ENCODE measurements around the gene FAM167B.
"Not testable (repeated sequence)": the region's sequence is repeated elsewhere in the genome, so short reads cannot be mapped to it uniquely, and the experiment has no call there.

FAM167B gene

DNA sequence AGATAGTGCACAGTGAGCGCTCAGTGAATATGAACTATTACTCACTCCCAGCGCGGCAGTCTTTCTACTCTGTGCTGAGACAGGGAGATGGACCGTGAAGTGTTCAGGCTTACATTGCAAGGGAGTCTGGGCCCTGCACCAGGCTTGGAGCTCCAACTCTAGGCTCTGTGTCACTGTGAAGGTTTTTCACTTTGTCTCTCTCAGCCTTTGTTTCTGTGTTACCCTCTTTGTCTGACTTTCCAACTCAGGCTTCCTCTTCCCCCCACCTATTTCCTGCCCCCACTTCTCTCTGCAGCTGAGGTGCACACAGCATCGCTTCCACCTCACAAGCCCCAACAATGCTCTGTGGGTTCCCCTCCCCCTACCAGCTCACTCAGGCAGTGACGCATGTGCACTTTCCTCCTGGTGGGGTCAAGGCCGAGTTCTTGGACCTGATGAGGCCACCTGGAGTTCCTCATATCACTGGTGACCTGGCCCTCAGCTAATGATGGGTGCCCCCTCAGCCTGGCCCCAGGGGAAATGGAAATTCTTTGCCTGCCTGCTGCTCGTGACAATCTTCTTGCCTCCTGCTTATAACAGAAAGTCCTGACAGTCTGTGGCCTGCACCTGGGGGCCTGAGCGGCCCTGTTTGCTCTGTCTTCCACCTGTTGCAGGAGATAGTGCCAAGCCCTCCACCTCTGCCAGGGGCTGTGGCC is 3.0 kb downstream of the FAM167B start:
- Histone ChIP-seq H3K36me3 (ENCODE audit: control insufficient read depth, low read depth, low read length) (no peaks in the 10 kb centered on the region), H3K9me3 (ENCODE audit: control insufficient read depth, low read depth, low read length) (no peaks in the 10 kb centered on the region), H3K27ac (ENCODE audit: low read length) (no peak overlapping the region), H3K4me1 (ENCODE audit: control insufficient read depth, low read depth, low read length) (no peaks in the 10 kb centered on the region), H3K27me3 (ENCODE audit: control insufficient read depth, insufficient read depth, low read length) (no peaks in the 10 kb centered on the region), H3K4me3 (ENCODE audit: low read length) (no peak overlapping the region), H3K9ac (ENCODE audit: low read length) (no peak overlapping the region)

DNA sequence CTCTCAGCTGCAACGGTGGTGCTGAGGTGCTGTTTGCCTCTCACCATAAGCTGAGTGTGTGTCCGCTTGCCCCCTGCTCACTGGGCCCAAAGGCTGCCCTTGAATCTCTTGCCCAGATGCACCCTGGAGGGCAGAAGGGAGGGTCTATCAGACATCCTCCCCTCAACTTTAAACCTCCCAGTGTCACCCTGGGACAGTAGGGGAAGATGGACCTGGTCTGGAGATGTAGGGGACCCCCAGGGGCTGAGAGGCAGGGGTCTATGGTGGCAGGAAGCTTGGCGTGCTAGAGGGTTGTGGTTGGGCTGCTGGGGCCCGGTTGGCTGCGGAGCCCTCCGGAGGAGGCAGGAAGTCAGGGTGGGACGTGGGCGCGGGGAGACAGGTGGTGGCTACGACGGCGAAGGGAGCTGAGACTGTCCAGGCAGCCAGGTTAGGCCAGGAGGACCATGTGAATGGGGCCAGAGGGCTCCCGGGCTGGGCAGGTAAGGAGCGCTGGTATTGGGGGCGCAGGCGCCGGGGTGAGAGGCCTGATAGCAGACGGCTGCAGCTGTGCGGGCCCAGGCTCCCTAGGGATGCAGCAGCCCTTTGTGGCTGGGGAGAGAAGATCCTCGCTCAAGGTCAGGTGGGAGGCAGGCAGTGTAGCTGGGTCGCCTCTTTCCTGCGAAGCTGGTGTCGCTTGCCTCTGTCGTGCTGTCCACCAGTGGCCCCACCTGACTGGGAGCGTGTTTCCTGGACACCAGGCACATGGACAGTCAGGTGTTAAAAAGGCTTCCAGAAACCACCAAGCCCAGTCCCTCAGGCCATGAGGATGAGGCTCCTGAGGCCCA is 4.1 kb downstream of the FAM167B start, which contains the start of gene LCK:
TSS of gene LCK (plus strand) at position 373 of the 824 bp plus-strand sequence. CDS start 23,065 bp downstream, outside the sequence.
- Histone ChIP-seq H3K27me3 (ENCODE audit: control insufficient read depth, insufficient read depth, low read length) (no peaks in the 10 kb centered on the region), H3K9ac (ENCODE audit: low read length) (no peak within 1 kb of the TSS), H3K4me1 (ENCODE audit: control insufficient read depth, low read depth, low read length) (no peaks in the 10 kb centered on the region), H3K4me3 (ENCODE audit: low read length) (no peak within 1 kb of the TSS), H3K27ac (ENCODE audit: low read length) (no peak within 1 kb of the TSS), H3K9me3 (ENCODE audit: control insufficient read depth, low read depth, low read length) (no peaks in the 10 kb centered on the region), H3K36me3 (ENCODE audit: control insufficient read depth, low read depth, low read length) (no peaks in the 10 kb centered on the region)

DNA sequence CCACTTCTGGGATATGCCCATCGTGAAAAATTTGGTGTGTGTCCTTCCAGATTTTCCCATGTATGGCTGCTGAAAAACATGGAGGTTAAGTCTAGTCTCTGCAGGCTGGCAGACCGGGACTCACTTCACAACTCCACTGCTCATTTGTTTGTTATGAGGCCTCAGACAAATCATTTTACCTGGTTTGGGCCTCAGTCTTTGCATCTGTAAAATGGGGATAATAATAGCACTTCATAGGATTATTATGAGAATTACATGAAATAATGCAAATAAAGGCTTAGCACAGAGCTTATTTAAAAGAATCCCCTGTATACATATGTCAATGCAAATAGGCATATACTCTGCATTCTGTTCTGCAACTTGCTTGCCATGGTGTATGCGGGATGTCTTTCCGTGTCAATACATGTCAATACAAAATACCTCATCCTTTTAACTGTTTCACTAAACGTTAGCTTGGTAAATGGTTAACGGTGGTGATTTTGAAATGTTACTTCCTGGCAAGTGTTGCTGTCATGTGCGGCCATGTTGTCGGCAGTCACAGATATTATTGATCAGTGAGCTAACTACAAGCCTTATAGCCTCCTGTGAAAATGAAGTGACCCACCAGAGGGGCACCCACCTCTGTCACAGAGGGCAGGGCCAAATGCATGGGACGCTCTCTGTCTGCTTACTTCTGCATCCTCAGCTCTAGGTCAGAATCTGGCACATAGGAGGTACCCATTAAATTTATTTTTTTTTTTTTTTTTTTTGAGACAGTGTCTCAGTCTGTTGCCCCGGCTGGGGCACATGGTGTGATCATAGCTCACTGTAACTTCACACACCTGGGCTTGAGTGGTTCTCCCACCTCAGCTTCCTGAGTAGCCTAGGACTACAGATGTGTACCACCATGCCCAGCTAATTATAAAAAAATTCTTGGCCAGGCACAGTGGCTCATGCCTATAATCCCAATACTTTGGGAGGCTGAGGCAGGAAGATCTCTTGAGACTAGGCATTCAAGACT is 8.3 kb downstream of the FAM167B start:
- Histone ChIP-seq H3K4me1 (ENCODE audit: control insufficient read depth, low read depth, low read length) (no peaks in the 10 kb centered on the region), H3K27me3 (ENCODE audit: control insufficient read depth, insufficient read depth, low read length) (no peaks in the 10 kb centered on the region), H3K9me3 (ENCODE audit: control insufficient read depth, low read depth, low read length) (no peaks in the 10 kb centered on the region), H3K27ac (ENCODE audit: low read length) (no peak overlapping the region), H3K4me3 (ENCODE audit: low read length) (no peak overlapping the region), H3K36me3 (ENCODE audit: control insufficient read depth, low read depth, low read length) (no peaks in the 10 kb centered on the region), H3K9ac (ENCODE audit: low read length) (no peak overlapping the region)

DNA sequence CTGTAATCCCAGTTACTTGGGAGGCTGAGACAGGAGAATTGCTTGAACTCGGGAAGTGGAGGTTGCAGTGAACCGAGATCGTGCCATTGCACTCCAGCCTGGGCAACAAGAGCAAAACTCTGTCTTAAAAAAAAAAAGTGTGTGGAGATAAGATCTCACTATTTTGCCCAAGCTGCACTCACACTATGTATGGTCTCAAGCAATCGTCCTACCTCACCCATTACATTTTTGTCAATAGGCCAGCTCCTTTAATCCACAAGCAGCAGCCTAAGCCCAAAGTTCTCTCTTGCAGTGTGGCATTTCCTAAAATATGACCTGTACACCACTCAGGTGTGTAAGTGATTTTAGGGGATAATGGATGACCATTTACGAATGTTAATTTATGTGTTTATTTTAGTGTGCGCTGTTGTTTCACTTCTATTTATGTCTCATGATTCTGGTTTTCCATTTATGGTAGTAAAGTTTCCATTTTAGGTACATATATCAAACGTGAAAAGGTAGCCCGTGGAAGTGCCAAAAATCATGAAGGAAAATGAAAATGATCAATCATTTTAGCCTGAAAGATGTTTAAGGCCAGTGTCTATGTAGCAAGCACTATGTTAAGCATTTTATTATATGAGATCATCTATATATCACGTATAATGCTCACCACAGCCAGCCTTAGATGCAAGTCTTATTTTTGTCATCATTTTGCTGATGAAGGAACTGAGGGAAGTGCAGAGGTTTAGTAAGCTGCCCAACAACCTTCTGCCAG is 9.6 kb downstream of the FAM167B start:
- Histone ChIP-seq H3K9me3 (ENCODE audit: control insufficient read depth, low read depth, low read length) (no peaks in the 10 kb centered on the region), H3K27me3 (ENCODE audit: control insufficient read depth, insufficient read depth, low read length) (no peaks in the 10 kb centered on the region), H3K36me3 (ENCODE audit: control insufficient read depth, low read depth, low read length) (no peaks in the 10 kb centered on the region), H3K27ac (ENCODE audit: low read length) (no peak overlapping the region), H3K9ac (ENCODE audit: low read length) (no peak overlapping the region), H3K4me3 (ENCODE audit: low read length) (no peak overlapping the region), H3K4me1 (ENCODE audit: control insufficient read depth, low read depth, low read length) (no peaks in the 10 kb centered on the region)

DNA sequence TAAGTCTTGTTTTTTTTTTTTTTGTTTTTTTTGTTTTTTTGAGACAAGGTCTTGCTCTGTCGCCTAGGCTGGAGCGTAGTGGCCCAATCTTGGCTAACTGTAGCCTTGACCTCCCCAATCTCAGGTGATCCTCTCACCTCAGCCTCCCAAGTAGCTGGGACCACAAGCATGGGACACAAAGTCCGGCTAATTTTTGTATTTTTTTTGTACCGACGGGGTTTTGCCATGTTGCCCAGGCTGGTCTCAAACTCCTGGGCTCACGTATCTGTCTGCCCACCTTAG is 10.1 kb downstream of the FAM167B start:
- Histone ChIP-seq H3K9me3 (ENCODE audit: control insufficient read depth, low read depth, low read length) (no peaks in the 10 kb centered on the region), H3K4me3 (ENCODE audit: low read length) (no peak overlapping the region), H3K9ac (ENCODE audit: low read length) (no peak overlapping the region), H3K27me3 (ENCODE audit: control insufficient read depth, insufficient read depth, low read length) (no peaks in the 10 kb centered on the region), H3K27ac (ENCODE audit: low read length) (no peak overlapping the region), H3K4me1 (ENCODE audit: control insufficient read depth, low read depth, low read length) (no peaks in the 10 kb centered on the region), H3K36me3 (ENCODE audit: control insufficient read depth, low read depth, low read length) (no peaks in the 10 kb centered on the region)

DNA sequence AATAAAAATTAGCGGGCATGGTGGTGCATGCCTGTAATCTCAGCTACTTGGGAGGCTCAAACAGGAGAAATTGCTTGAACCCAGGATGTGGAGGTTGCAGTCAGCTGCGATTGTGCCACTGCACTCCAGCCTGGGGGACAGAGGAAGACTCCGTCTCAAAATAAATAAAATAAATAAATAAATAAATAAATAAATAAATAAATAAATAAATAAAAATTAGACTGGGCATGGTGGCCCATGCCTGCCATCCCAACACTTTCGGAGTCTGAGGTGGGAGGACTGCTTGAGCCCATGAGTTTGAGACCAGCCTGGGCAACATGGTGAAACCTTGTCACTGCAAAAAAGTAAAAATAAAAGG is 16.2 kb downstream of the FAM167B start:
- H3K4me1 ChIP-seq (ENCODE audit: control insufficient read depth, low read depth, low read length); H3K9ac ChIP-seq (ENCODE audit: low read length); H3K4me3 ChIP-seq (ENCODE audit: low read length); H3K9me3 ChIP-seq (ENCODE audit: control insufficient read depth, low read depth, low read length); H3K27ac ChIP-seq (ENCODE audit: low read length); H3K36me3 ChIP-seq (ENCODE audit: control insufficient read depth, low read depth, low read length); H3K27me3 ChIP-seq (ENCODE audit: control insufficient read depth, insufficient read depth, low read length): not testable (repeated sequence)

DNA sequence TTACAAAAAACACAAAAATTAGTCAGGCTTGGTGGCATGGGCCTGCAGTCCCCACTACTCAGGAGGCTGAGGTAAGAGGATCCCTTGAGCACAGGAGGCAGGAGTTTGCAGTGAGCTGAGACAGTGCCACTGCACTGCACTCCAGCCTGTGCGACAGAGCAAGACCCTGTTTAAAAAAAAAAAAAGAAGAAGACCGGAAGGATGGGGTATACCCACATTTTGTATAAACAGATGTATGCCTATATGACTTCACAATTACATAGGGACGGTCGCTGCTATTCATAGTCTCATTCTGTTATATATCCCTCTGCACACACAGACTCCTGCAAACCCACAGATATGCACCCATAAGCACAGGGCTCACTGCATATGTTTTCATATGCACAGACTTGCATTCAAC is 16.7 kb downstream of the FAM167B start:
- Histone ChIP-seq H3K9me3 (ENCODE audit: control insufficient read depth, low read depth, low read length) (no peaks in the 10 kb centered on the region), H3K9ac (ENCODE audit: low read length) (no peak overlapping the region), H3K36me3 (ENCODE audit: control insufficient read depth, low read depth, low read length) (no peaks in the 10 kb centered on the region), H3K4me1 (ENCODE audit: control insufficient read depth, low read depth, low read length) (no peaks in the 10 kb centered on the region), H3K27me3 (ENCODE audit: control insufficient read depth, insufficient read depth, low read length) (no peaks in the 10 kb centered on the region), H3K4me3 (ENCODE audit: low read length) (no peak overlapping the region), H3K27ac (ENCODE audit: low read length) (no peak overlapping the region)

DNA sequence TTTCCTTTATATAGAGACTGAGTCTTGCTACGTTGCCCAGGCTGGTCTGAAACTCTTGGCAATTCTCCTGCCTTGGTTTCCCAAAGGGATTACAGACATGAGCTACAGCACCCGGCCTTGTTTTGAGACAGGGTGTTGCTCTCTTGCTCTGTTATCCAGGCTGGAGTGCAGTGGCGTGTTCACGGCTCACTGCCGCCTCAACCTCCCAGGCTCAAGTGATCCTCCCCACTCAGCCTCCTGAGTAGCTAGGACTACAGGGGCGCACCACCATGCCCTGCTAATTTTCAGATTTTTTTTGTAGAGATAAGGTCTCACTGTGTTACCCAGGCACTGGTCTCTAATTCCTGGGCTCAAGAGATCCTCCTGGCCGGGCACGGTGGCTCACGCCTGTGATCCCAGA is 18.8 kb downstream of the FAM167B start:
- Histone ChIP-seq H3K36me3 (ENCODE audit: control insufficient read depth, low read depth, low read length) (no peaks in the 10 kb centered on the region), H3K4me1 (ENCODE audit: control insufficient read depth, low read depth, low read length) (no peaks in the 10 kb centered on the region), H3K4me3 (ENCODE audit: low read length) (no peak overlapping the region), H3K9me3 (ENCODE audit: control insufficient read depth, low read depth, low read length) (no peaks in the 10 kb centered on the region), H3K27me3 (ENCODE audit: control insufficient read depth, insufficient read depth, low read length) (no peaks in the 10 kb centered on the region), H3K9ac (ENCODE audit: low read length) (no peak overlapping the region), H3K27ac (ENCODE audit: low read length) (no peak overlapping the region)

DNA sequence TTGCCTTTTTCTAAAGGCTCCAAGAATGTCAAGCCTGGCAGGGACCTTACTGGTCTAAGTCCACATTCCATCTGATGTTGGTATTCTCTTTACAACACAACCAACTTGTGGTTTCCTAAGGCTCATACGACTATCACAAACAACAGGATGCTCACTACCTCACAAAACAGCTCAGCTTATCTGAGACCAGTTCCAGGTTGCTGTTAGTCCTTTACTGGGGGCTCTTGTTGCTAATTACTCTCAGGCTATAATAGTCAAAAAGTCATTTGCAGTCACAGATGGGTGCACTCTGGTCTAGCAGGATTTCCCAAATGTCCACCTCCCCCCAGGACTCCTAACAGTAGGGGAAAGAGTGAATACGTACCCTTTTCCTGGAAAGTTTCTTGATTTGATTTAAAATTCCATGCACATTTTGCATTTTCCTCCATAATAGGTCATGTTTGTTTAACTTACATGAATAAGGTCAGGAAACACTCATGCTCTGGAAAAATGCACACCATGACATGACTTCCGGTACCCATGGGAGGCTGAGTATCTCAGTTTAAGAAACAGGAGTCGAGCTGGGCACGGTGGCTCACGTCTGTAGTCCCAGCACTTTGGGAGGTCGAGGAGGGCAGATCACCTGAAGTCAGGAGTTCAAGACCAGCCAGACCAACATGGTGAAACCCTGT is 20.0 kb downstream of the FAM167B start:
- no peak overlapping the region for H3K27ac ChIP-seq (ENCODE audit: low read length)

DNA sequence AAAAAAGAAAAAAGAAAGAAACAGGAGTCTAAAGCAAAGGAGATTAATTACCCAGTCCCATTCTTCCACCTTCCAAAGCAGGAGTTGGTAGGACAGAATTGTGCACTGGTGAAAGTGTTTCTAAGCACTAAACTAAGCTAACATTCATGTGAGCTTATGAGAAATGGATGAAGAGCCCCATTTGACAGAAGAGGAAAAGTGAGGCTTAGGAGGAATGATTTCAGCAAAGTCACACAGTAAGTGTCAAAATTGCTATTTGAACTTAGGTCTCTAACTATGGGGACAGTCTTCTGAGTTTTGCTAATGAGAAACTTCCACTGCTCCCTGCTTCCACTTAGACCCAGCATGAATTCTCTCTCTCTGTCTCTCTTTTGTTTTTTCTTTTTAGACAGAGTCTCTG is 22.7 kb downstream of the FAM167B start:
- H3K9ac ChIP-seq (ENCODE audit: low read length), result no peak overlapping the region
- no peaks in the 10 kb centered on the region for H3K36me3 ChIP-seq (ENCODE audit: control insufficient read depth, low read depth, low read length)
- no peaks in the 10 kb centered on the region for H3K9me3 ChIP-seq (ENCODE audit: control insufficient read depth, low read depth, low read length)
- H3K27me3 ChIP-seq (ENCODE audit: control insufficient read depth, insufficient read depth, low read length), result no peaks in the 10 kb centered on the region
- H3K27ac ChIP-seq (ENCODE audit: low read length), result no peak overlapping the region
- H3K4me1 ChIP-seq (ENCODE audit: control insufficient read depth, low read depth, low read length), result peaks cover 12% of the 10 kb centered on the region
- no peak overlapping the region for H3K4me3 ChIP-seq (ENCODE audit: low read length)

More for the DNA sequence above, 20.0 kb downstream of the FAM167B start:
- H3K4me1 ChIP-seq (ENCODE audit: control insufficient read depth, low read depth, low read length), result no peaks in the 10 kb centered on the region
- H3K27me3 ChIP-seq (ENCODE audit: control insufficient read depth, insufficient read depth, low read length), result no peaks in the 10 kb centered on the region
- no peaks in the 10 kb centered on the region for H3K36me3 ChIP-seq (ENCODE audit: control insufficient read depth, low read depth, low read length)
- no peak overlapping the region for H3K4me3 ChIP-seq (ENCODE audit: low read length)
- no peak overlapping the region for H3K9ac ChIP-seq (ENCODE audit: low read length)
- H3K9me3 ChIP-seq (ENCODE audit: control insufficient read depth, low read depth, low read length), result no peaks in the 10 kb centered on the region

Measured in iPS-18a (cell line).